Measurements from ENCODE around the gene PEBP1. TPM values are rescaled to one million over a fixed set of nuclear protein-coding genes. Genes with fewer than 3 reads are reported as not detected.

Gene PEBP1
- total and polyA plus RNA-seq, 10 donors, result 99.5 to 201 (median 143) TPM

GRCh38 chr12:118183711-118184110, 47.8 kb downstream of the PEBP1 start:
- DNase-seq, result no peak
- no peaks in the 10 kb centered on the region for H3K27me3 ChIP-seq (replicated peaks in 1 of 7)
- peaks cover 3 to 44% (median 23%) of the 10 kb centered on the region in 6 donors for H3K36me3 ChIP-seq
- intact Hi-C loops (cut with DNase I; ENCODE audit: low total_unique reads), result loop anchor here (5.0 kb wide), 1 partner anchor 194 kb away; the partner anchor contains the start of gene SUDS3
- no peak overlapping the region for H3K4me3 ChIP-seq
- no peak overlapping the region for H3K27ac ChIP-seq
- H3K9me3 ChIP-seq, result no peaks in the 10 kb centered on the region
- TF ChIP-seq POLR2A (IDR thresholded peaks at IDR 0.05), result no peak
- TF ChIP-seq POLR2AphosphoS5 (IDR thresholded peaks at IDR 0.05), result no peak
- TF ChIP-seq CTCF (IDR thresholded peaks at IDR 0.05 in 8 of 11, conservative IDR thresholded peaks at IDR 0.05 in 3 of 11), result no peak
- peaks cover 0 to 22% (median 11%) of the 10 kb centered on the region in 6 donors for H3K4me1 ChIP-seq

GRCh38 chr12:118185602-118186397, 49.9 kb downstream of the PEBP1 start:
- no peak overlapping the region for H3K27ac ChIP-seq

GRCh38 chr12:118187751-118188435, 52.0 kb downstream of the PEBP1 start:
- DNase-seq, result no peak
- Histone ChIP-seq H3K27ac (peak overlapping the region in 1 of 8 donors; percentile 4), H3K4me1 (peaks cover 0 to 27% (median 6%) of the 10 kb centered on the region in 6 donors), H3K36me3 (peaks cover 0 to 45% (median 5%) of the 10 kb centered on the region in 6 donors), H3K4me3 (no peak overlapping the region), H3K9me3 (no peaks in the 10 kb centered on the region), H3K27me3 (replicated peaks in 1 of 7) (no peaks in the 10 kb centered on the region)
- WGBS, 5 donors, result 81 to 89% (median 86%) methylated on average over 6 of the region's 6 CpGs
- intact Hi-C loops (cut with DNase I; ENCODE audit: low total_unique reads), result no loop called here
- no peak for TF ChIP-seq POLR2AphosphoS5 (IDR thresholded peaks at IDR 0.05)
- no peak for TF ChIP-seq CTCF (IDR thresholded peaks at IDR 0.05 in 8 of 11, conservative IDR thresholded peaks at IDR 0.05 in 3 of 11)

More at GRCh38 chr12:118185602-118186397, 49.9 kb downstream of the PEBP1 start:
- no peaks in the 10 kb centered on the region for H3K27me3 ChIP-seq (replicated peaks in 1 of 7)
- H3K4me1 ChIP-seq, result peaks cover 0 to 26% (median 14%) of the 10 kb centered on the region in 6 donors
- DNase-seq, result no peak
- no peak for TF ChIP-seq CTCF (IDR thresholded peaks at IDR 0.05 in 8 of 11, conservative IDR thresholded peaks at IDR 0.05 in 3 of 11)
- no peak for TF ChIP-seq POLR2AphosphoS5 (IDR thresholded peaks at IDR 0.05)
- TF ChIP-seq POLR2A (IDR thresholded peaks at IDR 0.05), result no peak
- no peak overlapping the region for H3K4me3 ChIP-seq
- WGBS, 5 donors, result 86 to 92% (median 88%) methylated on average over 5 of the region's 5 CpGs
- H3K9me3 ChIP-seq, result no peaks in the 10 kb centered on the region
- H3K36me3 ChIP-seq, result peaks cover 6 to 43% (median 10%) of the 10 kb centered on the region in 6 donors
- intact Hi-C loops (cut with DNase I; ENCODE audit: low total_unique reads), result no loop called here
